Measurements from ENCODE around the gene AKNA. TPM values are rescaled to one million over a fixed set of nuclear protein-coding genes. Genes with fewer than 3 reads are reported as not detected.

Gene AKNA
- 45.2 TPM for polyA plus RNA-seq (2012; ENCODE audit: insufficient read depth, insufficient read length)

- peak; percentile 88 for DNase-seq (ENCODE audit: low read depth, low spot score)
- peak within 1 kb of the TSS; percentile 76 for H3K4me3 ChIP-seq (ENCODE audit: low read length)
These were observed at the start of gene AKNA for GRCh38 chr9:114387680-114388356. Gene AKNA, minus strand, starts transcription at chr9:114387982. Its CDS starts 6,649 bp downstream, at chr9:114381333.

GRCh38 chr9:114437401-114437893, 49.7 kb upstream of the AKNA start:
- DNase-seq (ENCODE audit: low read depth, low spot score), result no peak
- H3K4me3 ChIP-seq (ENCODE audit: low read length), result no peak overlapping the region

- no peak overlapping the region for H3K4me3 ChIP-seq (ENCODE audit: low read length)
- DNase-seq (ENCODE audit: low read depth, low spot score), result no peak
These were observed 47.1 kb upstream of the AKNA start for GRCh38 chr9:114434878-114435311.

GRCh38 chr9:114433720-114434255, 46.0 kb upstream of the AKNA start:
- no peak overlapping the region for H3K4me3 ChIP-seq (ENCODE audit: low read length)
- DNase-seq (ENCODE audit: low read depth, low spot score), result peak; percentile 26

GRCh38 chr9:114433086-114433485, 45.3 kb upstream of the AKNA start:
- DNase-seq (ENCODE audit: low read depth, low spot score), result no peak
- no peak overlapping the region for H3K4me3 ChIP-seq (ENCODE audit: low read length)

- no peak for DNase-seq (ENCODE audit: low read depth, low spot score)
- no peak overlapping the region for H3K4me3 ChIP-seq (ENCODE audit: low read length)
These were observed 44.7 kb upstream of the AKNA start for GRCh38 chr9:114432323-114433067.

GRCh38 chr9:114431770-114432169, 44.0 kb upstream of the AKNA start:
- no peak for DNase-seq (ENCODE audit: low read depth, low spot score)

GRCh38 chr9:114431003-114431402, 43.2 kb upstream of the AKNA start:
- DNase-seq (ENCODE audit: low read depth, low spot score), result no peak
- no peak overlapping the region for H3K4me3 ChIP-seq (ENCODE audit: low read length)

More at GRCh38 chr9:114431770-114432169, 44.0 kb upstream of the AKNA start:
- H3K4me3 ChIP-seq (ENCODE audit: low read length), result no peak overlapping the region

GRCh38 chr9:114430457-114430856, 42.7 kb upstream of the AKNA start:
- DNase-seq (ENCODE audit: low read depth, low spot score), result no peak

GRCh38 chr9:114429488-114429887, 41.7 kb upstream of the AKNA start:
- no peak for DNase-seq (ENCODE audit: low read depth, low spot score)
- no peak overlapping the region for H3K4me3 ChIP-seq (ENCODE audit: low read length)

More at GRCh38 chr9:114430457-114430856, 42.7 kb upstream of the AKNA start:
- H3K4me3 ChIP-seq (ENCODE audit: low read length), result no peak overlapping the region

- DNase-seq (ENCODE audit: low read depth, low spot score), result no peak
- no peak overlapping the region for H3K4me3 ChIP-seq (ENCODE audit: low read length)
These were observed 40.7 kb upstream of the AKNA start for GRCh38 chr9:114428466-114428865.

GRCh38 chr9:114427644-114428043, 39.9 kb upstream of the AKNA start:
- no peak overlapping the region for H3K4me3 ChIP-seq (ENCODE audit: low read length)
- DNase-seq (ENCODE audit: low read depth, low spot score), result no peak

- H3K4me3 ChIP-seq (ENCODE audit: low read length), result no peak overlapping the region
- no peak for DNase-seq (ENCODE audit: low read depth, low spot score)
These were observed 38.5 kb upstream of the AKNA start for GRCh38 chr9:114426046-114426948.

- no peak for DNase-seq (ENCODE audit: low read depth, low spot score)
- no peak overlapping the region for H3K4me3 ChIP-seq (ENCODE audit: low read length)
These were observed 37.3 kb upstream of the AKNA start for GRCh38 chr9:114425126-114425525.

- no peak overlapping the region for H3K4me3 ChIP-seq (ENCODE audit: low read length)
- DNase-seq (ENCODE audit: low read depth, low spot score), result no peak
These were observed 36.3 kb upstream of the AKNA start for GRCh38 chr9:114424126-114424525.

GRCh38 chr9:114423181-114423580, 35.4 kb upstream of the AKNA start:
- no peak overlapping the region for H3K4me3 ChIP-seq (ENCODE audit: low read length)
- no peak for DNase-seq (ENCODE audit: low read depth, low spot score)

- H3K4me3 ChIP-seq (ENCODE audit: low read length), result no peak overlapping the region
- DNase-seq (ENCODE audit: low read depth, low spot score), result no peak
These were observed 33.4 kb upstream of the AKNA start for GRCh38 chr9:114421147-114421546.

GRCh38 chr9:114419796-114420195, 32.0 kb upstream of the AKNA start:
- DNase-seq (ENCODE audit: low read depth, low spot score), result no peak
- H3K4me3 ChIP-seq (ENCODE audit: low read length), result no peak overlapping the region

- no peak overlapping the region for H3K4me3 ChIP-seq (ENCODE audit: low read length)
- DNase-seq (ENCODE audit: low read depth, low spot score), result no peak
These were observed 30.3 kb upstream of the AKNA start for GRCh38 chr9:114418053-114418452.

All from Jurkat, Clone E6-1 (cell line).